HG03280 (cell line): ENCODE results near the gene DCBLD2.

Experiments used
- ATAC-seq: cut with Tn5 transposase; IDR thresholded peaks from one replicate; pipeline ENCODE4 v1.9.1; 2021; ENCODE audit warnings: mild to moderate bottlenecking, moderate library complexity; ENCODE audit not compliant: unreplicated experiment

The DCBLD2 gene

GRCh38 chr3:98798820-98799219 lies 102.7 kb downstream of the DCBLD2 start:
- no peak for ATAC-seq

GRCh38 chr3:98797905-98798304 lies 103.6 kb downstream of the DCBLD2 start:
- no peak for ATAC-seq

- ATAC-seq = no peak
These were observed 105.2 kb downstream of the DCBLD2 start for GRCh38 chr3:98796334-98796733.

GRCh38 chr3:98793971-98794370 lies 107.5 kb downstream of the DCBLD2 start:
- ATAC-seq = no peak

GRCh38 chr3:98791341-98792325 lies 109.9 kb downstream of the DCBLD2 start:
- ATAC-seq = no peak

GRCh38 chr3:98788651-98789050 lies 112.8 kb downstream of the DCBLD2 start:
- ATAC-seq = no peak

GRCh38 chr3:98787181-98787580 lies 114.3 kb downstream of the DCBLD2 start:
- ATAC-seq = no peak

- ATAC-seq = no peak
These were observed 115.0 kb downstream of the DCBLD2 start for GRCh38 chr3:98786364-98787006.

- ATAC-seq = no peak
These were observed 116.6 kb downstream of the DCBLD2 start for GRCh38 chr3:98784666-98785600.

- ATAC-seq = no peak
These were observed 117.5 kb downstream of the DCBLD2 start for GRCh38 chr3:98784042-98784441.

- no peak for ATAC-seq
These were observed 118.5 kb downstream of the DCBLD2 start for GRCh38 chr3:98782824-98783500.

GRCh38 chr3:98780343-98780742 lies 121.2 kb downstream of the DCBLD2 start:
- ATAC-seq = no peak

- no peak for ATAC-seq
These were observed 121.8 kb downstream of the DCBLD2 start for GRCh38 chr3:98779541-98780335.

- no peak for ATAC-seq
These were observed 122.6 kb downstream of the DCBLD2 start for GRCh38 chr3:98778852-98779413.

- no peak for ATAC-seq
These were observed 123.1 kb downstream of the DCBLD2 start for GRCh38 chr3:98778383-98778782.

- ATAC-seq = no peak
These were observed 123.7 kb downstream of the DCBLD2 start for GRCh38 chr3:98777801-98778220.

- ATAC-seq = no peak
These were observed 124.2 kb downstream of the DCBLD2 start for GRCh38 chr3:98777286-98777685.

GRCh38 chr3:98776140-98776493 lies 125.4 kb downstream of the DCBLD2 start:
- no peak for ATAC-seq

- no peak for ATAC-seq
These were observed 125.9 kb downstream of the DCBLD2 start for GRCh38 chr3:98775459-98776139.
